Parathyroid adenoma (tissue), 2 donors: Measurements from ENCODE around the gene OR6Y1.

Source experiments
- H2AFZ ChIP-seq: fragments of 300-600 bp; sonication (generic); one replicate; pipeline ENCODE4 v1.7.0; 2017; ENCODE audit warnings: antibody characterized with exemption, mild to moderate bottlenecking
- H3K27ac ChIP-seq: fragments of 300-600 bp; sonication (generic); one replicate; pipeline ENCODE4 v1.7.0; 2017
- H3K27me3 ChIP-seq: fragments of 300-600 bp; sonication (generic); one replicate; pipeline ENCODE4 v1.7.0; 2017; ENCODE audit warnings: low read length; ENCODE audit not compliant: control insufficient read depth, insufficient read depth
- H3K36me3 ChIP-seq: fragments of 300-600 bp; sonication (generic); one replicate; pipeline ENCODE4 v1.7.0; 2017; ENCODE audit warnings: low read length; ENCODE audit not compliant: control insufficient read depth, insufficient read depth
- H3K4me1 ChIP-seq: fragments of 300-600 bp; sonication (generic); one replicate; pipeline ENCODE4 v1.7.0; 2017; ENCODE audit warnings: control low read depth
- H3K4me2 ChIP-seq: fragments of 300-600 bp; sonication (generic); one replicate; pipeline ENCODE4 v1.7.0; 2017; ENCODE audit warnings: low read length
- H3K4me3 ChIP-seq: fragments of 300-600 bp; sonication (generic); one replicate; pipeline ENCODE4 v1.7.0; 2017; ENCODE audit warnings: low read depth, low read length
- H3K79me2 ChIP-seq: fragments of 300-600 bp; sonication (generic); one replicate; pipeline ENCODE4 v1.7.0; 2017; ENCODE audit warnings: control low read depth
- H3K9ac ChIP-seq: fragments of 300-600 bp; sonication (generic); one replicate; pipeline ENCODE4 v1.7.0; 2017; ENCODE audit warnings: mild to moderate bottlenecking
- H3K9me3 ChIP-seq: fragments of 300-600 bp; sonication (generic); one replicate; pipeline ENCODE4 v1.7.0; 2017; ENCODE audit warnings: low read length; ENCODE audit not compliant: control insufficient read depth
- TF ChIP-seq, protein P1 (sequence below): fragments of 300-600 bp; sonication (generic); IDR thresholded peaks from one replicate; pipeline ENCODE4 v1.7.0; 2017; ENCODE audit warnings: antibody characterized with exemption, mild to moderate bottlenecking
- donor health status: primary hyperparathyroidism.

Gene OR6Y1

DNA sequence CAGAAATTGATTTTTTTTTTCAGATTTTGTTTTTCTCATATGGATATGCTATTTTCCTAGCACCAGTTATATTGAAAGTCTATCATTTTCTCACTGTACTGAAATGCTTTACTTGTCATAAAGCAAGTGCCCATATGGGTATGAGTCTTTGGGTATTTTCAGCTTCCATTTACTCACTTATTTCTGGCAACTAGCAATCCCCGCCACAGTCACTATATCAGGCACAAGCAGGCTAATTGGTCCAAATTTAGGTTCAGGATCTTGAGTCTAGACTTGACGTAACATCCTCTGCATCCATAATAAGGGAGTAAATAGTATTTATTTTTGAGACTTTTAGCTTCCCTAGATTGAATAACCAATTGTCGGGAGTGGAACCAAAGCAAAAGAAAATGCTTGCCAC is 23.4 kb upstream of the OR6Y1 start:
- H3K27me3 ChIP-seq, result no peaks in the 10 kb centered on the region
- H3K9ac ChIP-seq, result no peak overlapping the region
- H3K4me3 ChIP-seq, result no peak overlapping the region
- no peak overlapping the region for H3K4me2 ChIP-seq
- H3K4me1 ChIP-seq, result no peaks in the 10 kb centered on the region
- no peak overlapping the region for H3K27ac ChIP-seq
- TF ChIP-seq, protein P1, sequence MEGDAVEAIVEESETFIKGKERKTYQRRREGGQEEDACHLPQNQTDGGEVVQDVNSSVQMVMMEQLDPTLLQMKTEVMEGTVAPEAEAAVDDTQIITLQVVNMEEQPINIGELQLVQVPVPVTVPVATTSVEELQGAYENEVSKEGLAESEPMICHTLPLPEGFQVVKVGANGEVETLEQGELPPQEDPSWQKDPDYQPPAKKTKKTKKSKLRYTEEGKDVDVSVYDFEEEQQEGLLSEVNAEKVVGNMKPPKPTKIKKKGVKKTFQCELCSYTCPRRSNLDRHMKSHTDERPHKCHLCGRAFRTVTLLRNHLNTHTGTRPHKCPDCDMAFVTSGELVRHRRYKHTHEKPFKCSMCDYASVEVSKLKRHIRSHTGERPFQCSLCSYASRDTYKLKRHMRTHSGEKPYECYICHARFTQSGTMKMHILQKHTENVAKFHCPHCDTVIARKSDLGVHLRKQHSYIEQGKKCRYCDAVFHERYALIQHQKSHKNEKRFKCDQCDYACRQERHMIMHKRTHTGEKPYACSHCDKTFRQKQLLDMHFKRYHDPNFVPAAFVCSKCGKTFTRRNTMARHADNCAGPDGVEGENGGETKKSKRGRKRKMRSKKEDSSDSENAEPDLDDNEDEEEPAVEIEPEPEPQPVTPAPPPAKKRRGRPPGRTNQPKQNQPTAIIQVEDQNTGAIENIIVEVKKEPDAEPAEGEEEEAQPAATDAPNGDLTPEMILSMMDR, result no peak
- H3K9me3 ChIP-seq, result no peaks in the 10 kb centered on the region
- no peaks in the 10 kb centered on the region for H3K36me3 ChIP-seq
- H3K79me2 ChIP-seq, result no peaks in the 10 kb centered on the region
- no peak overlapping the region for H2AFZ ChIP-seq

DNA sequence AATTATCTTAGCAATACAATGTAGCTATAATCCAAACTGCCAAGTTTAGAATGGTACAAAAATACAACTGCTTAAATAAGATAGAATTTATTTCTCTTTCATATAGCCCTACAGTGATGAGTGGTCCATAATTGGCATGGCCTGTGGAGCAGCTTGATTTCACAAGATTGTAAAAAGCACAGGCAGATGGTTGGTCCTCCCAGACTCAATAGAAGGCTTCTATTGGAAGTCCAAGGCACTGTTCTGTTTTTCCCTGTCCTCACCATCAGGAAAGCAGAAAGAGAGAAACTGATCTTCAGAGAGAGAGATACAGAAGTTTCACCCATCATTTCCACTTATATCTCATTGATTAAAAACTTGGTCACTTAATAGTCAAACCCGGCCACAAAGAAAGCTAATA is 18.0 kb upstream of the OR6Y1 start:
- H3K4me3 ChIP-seq, result no peak overlapping the region
- TF ChIP-seq, protein P1, result no peak

DNA sequence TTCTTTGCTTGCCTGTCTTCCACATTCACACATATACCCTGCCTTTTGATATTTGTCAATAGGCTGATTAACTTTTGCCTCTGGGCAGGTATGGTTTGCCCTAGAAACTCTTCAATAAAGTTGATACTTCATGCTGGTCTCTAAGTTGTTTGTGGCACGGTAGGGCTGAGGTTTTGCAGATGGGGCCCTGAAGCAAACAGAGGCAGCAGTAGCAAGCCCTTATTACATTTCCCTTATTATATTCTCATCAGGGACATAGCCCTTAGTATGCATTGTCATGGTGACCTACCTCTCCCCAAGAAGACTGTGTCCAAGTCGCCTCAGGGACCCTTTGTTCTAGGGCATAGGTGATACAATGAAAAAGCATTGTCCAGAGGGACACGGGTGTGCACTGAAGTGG is 16.3 kb upstream of the OR6Y1 start, which contains the start of gene OR6P1:
TSS of gene OR6P1 (minus strand) at position 101 of the 400 bp plus-strand sequence. CDS start 6,976 bp downstream, outside the sequence.
- H3K79me2 ChIP-seq, result no peaks in the 10 kb centered on the region
- no peaks in the 10 kb centered on the region for H3K9me3 ChIP-seq
- H3K4me2 ChIP-seq, result no peak within 1 kb of the TSS
- H2AFZ ChIP-seq, result no peak within 1 kb of the TSS
- no peak within 1 kb of the TSS for H3K27ac ChIP-seq
- TF ChIP-seq, protein P1, result no peak
- no peaks in the 10 kb centered on the region for H3K27me3 ChIP-seq
- no peaks in the 10 kb centered on the region for H3K36me3 ChIP-seq
- no peak within 1 kb of the TSS for H3K9ac ChIP-seq
- H3K4me1 ChIP-seq, result no peaks in the 10 kb centered on the region
- H3K4me3 ChIP-seq, result no peak within 1 kb of the TSS

More for the DNA sequence above, 18.0 kb upstream of the OR6Y1 start:
- Histone ChIP-seq H3K27ac (no peak overlapping the region), H2AFZ (no peak overlapping the region), H3K36me3 (no peaks in the 10 kb centered on the region), H3K4me2 (no peak overlapping the region), H3K9ac (no peak overlapping the region), H3K9me3 (no peaks in the 10 kb centered on the region), H3K79me2 (no peaks in the 10 kb centered on the region), H3K4me1 (no peaks in the 10 kb centered on the region), H3K27me3 (no peaks in the 10 kb centered on the region)

DNA sequence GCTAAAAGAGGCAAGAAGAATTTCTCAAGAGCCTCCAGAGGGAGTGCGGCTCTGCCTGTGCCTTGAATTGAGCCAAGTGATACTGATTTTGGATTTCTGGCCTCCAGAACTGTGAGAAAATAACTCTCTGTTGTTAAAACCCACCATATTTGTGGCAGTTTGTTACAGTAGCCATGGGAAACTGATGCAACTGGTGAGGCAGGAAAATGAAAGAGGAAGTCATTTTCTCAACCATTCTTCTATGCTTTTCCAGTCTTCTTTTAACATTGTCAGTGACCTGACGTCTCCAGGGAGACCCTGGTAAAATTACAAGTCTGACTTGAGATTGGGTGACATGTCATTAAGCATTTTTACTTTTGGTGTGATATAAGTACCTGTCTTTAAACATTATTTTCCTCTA is 10.4 kb upstream of the OR6Y1 start:
- H3K4me1 ChIP-seq, result no peaks in the 10 kb centered on the region
- H3K27me3 ChIP-seq, result no peaks in the 10 kb centered on the region
- no peak overlapping the region for H3K27ac ChIP-seq
- no peak overlapping the region for H3K9ac ChIP-seq
- no peaks in the 10 kb centered on the region for H3K79me2 ChIP-seq
- H3K36me3 ChIP-seq, result no peaks in the 10 kb centered on the region
- no peak overlapping the region for H2AFZ ChIP-seq
- no peaks in the 10 kb centered on the region for H3K9me3 ChIP-seq
- no peak overlapping the region for H3K4me2 ChIP-seq
- TF ChIP-seq, protein P1, result no peak
- no peak overlapping the region for H3K4me3 ChIP-seq

DNA sequence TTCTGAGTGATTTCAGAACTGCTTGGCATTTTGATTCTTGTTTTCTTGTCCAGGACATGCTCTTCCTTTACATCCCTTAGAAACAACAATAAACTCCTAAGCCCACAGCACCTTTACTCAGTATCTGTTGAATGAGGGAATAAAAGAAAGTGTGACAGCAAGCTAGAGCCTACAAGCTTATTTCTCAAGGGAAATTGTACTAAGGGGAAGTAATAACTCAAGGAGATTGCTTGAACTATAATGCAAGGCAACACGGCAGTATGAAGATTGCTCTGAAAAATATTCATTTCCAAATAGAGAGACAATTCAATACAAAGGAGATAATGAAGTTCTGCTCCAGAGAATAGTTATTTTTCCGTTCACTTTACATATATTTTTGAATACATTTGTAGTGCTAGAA is 9.6 kb upstream of the OR6Y1 start:
- no peaks in the 10 kb centered on the region for H3K36me3 ChIP-seq
- no peaks in the 10 kb centered on the region for H3K27me3 ChIP-seq
- H3K4me3 ChIP-seq, result no peak overlapping the region
- H3K4me1 ChIP-seq, result no peaks in the 10 kb centered on the region
- H3K9me3 ChIP-seq, result no peaks in the 10 kb centered on the region
- TF ChIP-seq, protein P1, result no peak
- H2AFZ ChIP-seq, result no peak overlapping the region
- no peak overlapping the region for H3K4me2 ChIP-seq
- no peak overlapping the region for H3K9ac ChIP-seq
- no peaks in the 10 kb centered on the region for H3K79me2 ChIP-seq
- no peak overlapping the region for H3K27ac ChIP-seq
